T-helper 2 cell treated with Interferon-gamma antibody and Interleukin-4, amounts not matched to agents 100 ng/mL and 5 ng/mL, for 36 hours (primary cell): ENCODE measurements around the gene RAD18. TPM values are rescaled to one million over a fixed set of nuclear protein-coding genes. Genes with fewer than 3 reads are reported as not detected.

ENCODE experiments used
- intact Hi-C: fragments of 100-400 bp; cut with micrococcal nuclease; formaldehyde crosslinking; loops from one replicate; pipeline ENCODE4 v1.15.1; 2023
- total RNA-seq: library from RNA; stranded (reverse); gene quantifications from 2 replicates; pipeline ENCODE4 v1.2.3, GENCODE V29; 2022

RAD18 gene
- total RNA-seq, 1 donor from 2014 or later: 35.0 TPM

DNA sequence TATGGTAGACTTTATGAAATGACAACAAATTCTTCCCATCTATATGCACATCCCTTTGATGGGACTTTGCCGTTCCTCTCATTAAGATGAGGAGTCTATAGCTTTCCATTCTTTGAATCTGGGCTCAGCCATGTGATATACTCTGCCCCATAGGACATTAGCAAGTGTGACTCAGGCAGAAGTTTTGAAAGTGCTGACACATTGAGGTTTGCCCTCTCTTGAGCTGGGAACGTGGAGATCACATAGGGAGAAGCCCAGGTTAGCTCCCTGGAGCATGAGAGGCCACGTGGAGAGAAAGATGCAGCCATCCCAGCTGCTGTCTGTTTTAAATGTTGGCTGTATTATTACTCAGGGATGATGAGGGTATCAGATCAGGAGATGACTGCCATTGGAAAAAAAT is 126.1 kb downstream of the RAD18 start:
- intact Hi-C loops: no loop called here

DNA sequence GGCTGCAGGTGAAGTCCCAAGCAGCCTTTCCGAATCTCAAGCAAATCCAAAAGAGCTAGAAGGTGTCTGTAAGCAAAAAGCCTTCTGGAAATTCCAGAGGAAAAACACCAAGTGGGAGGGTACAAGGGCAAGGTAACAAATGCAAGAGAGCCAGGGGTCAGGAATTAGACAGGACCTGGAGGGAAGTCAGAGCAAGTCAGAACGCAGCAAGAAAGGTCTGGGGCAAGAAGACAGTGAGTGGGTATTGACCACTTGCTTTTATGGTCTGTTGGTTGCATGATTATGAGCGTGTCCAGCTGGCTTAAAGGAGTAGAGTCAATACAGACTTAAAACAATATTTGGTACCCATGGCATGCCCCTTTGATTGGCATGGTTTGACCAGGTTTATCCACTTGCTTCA is 127.2 kb downstream of the RAD18 start:
- intact Hi-C loops: no loop called here

DNA sequence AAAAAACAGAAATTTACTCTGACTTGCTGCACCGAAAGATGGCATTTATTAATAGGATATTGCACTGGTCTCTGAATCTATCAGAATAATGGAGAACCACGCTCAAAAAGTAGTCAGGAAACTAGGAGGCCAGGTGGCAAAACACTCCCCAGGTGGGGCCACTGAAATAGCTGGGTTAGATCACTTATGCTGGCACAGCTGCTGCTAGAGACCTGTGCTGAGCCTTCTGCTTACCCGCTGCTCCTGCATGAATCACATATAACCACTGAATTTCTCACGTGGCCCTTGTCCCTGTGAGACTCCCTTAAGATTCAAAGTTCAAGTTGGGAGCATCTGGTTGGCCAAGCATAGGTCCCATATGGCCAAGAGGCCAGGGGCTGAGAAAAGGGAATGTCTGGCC is 127.9 kb downstream of the RAD18 start:
- intact Hi-C loops: no loop called here

DNA sequence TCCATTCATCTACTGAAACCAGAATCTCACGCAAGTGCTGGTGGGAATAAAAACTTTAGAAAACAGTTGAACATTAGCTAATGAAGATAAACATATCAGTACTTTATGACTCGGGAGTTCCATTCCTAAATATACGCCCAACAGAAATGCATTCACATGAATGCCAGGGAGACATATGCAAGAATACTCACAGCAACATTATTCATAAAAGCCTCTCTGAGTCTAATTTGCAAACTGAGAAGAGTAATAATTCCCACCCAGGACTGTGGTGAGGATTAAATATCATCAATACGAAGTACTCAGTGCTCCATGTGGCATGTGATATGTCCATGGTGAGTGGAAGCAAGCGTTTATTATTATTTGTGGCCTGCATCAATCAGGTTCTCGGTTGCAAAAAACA is 128.3 kb downstream of the RAD18 start:
- intact Hi-C loops: no loop called here

DNA sequence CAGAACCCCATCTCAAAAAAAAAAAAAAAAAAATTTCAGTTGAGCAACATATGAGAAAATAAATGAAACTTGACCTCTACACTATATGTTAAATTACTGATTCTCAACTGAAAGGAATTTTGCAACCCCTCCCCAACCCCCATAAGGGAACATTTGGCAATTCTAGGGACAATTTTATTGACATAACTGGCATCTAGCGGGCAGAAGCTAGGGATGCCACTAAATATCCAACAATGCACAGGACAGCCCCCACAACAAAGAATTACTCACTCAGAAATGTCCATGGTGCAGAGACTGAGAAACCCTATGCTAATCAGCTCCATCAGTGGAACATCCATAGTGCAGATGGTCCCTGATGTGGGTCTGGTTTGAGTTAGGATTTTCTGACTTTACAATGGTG is 135.6 kb downstream of the RAD18 start:
- intact Hi-C loops: no loop called here

Other genes starting within 250 kb of the RAD18 start
- gene CAV3, start 229.7 kb downstream of the RAD18 start, total RNA-seq: not detected in 2 replicates
- 1.2 and 1.4 TPM in 2 replicates for gene OXTR, start 193.9 kb downstream of the RAD18 start, total RNA-seq